Measurements from ENCODE around the gene AMT.

DNA sequence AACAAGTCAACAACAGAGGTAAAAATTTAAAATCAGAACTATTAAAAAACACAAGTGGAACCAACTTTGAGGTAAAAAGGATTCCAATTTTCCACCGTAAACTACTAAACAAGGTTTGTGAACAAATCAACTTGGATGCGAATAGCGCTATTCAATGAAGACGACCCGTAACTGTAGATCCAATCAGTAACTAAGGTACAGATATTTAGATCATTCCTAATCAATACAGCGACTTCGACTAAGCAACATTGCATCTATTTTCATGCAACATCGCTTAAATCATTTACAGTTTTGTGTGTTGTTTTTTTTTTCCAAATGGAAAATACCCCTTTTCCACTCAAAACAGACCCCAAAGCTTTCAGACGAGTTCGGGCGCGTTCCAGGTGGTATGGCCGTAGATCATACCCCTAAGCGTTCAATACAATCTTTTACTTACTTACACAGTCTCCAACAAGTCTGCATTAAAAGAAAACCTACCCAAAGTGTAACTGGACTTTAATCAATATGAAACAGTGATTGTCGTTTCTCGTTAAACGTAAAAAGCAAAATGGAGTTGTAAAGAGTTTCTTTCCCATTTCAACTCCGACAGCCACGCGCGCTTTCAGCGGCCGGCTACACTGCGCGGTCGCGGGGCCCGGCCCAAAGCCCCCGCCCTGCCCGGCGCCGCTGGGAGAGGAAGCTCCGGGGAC is 11.3 kb downstream of the AMT start:
- TF ChIP-seq GLIS3 (CRISPR knock-in tag; IDR thresholded peaks at IDR 0.05) (no peak), ZFP3 (CRISPR knock-in tag; IDR thresholded peaks at IDR 0.05) (no peak), SNAI2 (CRISPR knock-in tag; IDR thresholded peaks at IDR 0.05) (no peak), ZC3H10 (CRISPR knock-in tag; IDR thresholded peaks at IDR 0.05) (no peak), ZNF565 (CRISPR knock-in tag; conservative IDR thresholded peaks at IDR 0.05; ENCODE audit: low read depth) (no peak), RARB (CRISPR knock-in tag; IDR thresholded peaks at IDR 0.05) (no peak)
- TF ChIP-seq, protein P1, sequence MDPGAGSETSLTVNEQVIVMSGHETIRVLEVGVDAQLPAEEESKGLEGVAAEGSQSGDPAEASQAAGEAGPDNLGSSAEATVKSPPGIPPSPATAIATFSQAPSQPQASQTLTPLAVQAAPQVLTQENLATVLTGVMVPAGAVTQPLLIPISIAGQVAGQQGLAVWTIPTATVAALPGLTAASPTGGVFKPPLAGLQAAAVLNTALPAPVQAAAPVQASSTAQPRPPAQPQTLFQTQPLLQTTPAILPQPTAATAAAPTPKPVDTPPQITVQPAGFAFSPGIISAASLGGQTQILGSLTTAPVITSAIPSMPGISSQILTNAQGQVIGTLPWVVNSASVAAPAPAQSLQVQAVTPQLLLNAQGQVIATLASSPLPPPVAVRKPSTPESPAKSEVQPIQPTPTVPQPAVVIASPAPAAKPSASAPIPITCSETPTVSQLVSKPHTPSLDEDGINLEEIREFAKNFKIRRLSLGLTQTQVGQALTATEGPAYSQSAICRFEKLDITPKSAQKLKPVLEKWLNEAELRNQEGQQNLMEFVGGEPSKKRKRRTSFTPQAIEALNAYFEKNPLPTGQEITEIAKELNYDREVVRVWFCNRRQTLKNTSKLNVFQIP (CRISPR knock-in tag; IDR thresholded peaks at IDR 0.05; ENCODE audit: borderline replicate concordance, low read depth) = no peak

All from SK-N-SH treated with all-trans-retinoic acid at 6 μM for 48 hours (cell line).